ENCODE measurements around the gene NEB. TPM values are rescaled to one million over a fixed set of nuclear protein-coding genes. Genes with fewer than 3 reads are reported as not detected.

The NEB gene
- total and polyA plus RNA-seq, 10 donors, result 0.96 to 6.2 (median 2.4) TPM

DNA sequence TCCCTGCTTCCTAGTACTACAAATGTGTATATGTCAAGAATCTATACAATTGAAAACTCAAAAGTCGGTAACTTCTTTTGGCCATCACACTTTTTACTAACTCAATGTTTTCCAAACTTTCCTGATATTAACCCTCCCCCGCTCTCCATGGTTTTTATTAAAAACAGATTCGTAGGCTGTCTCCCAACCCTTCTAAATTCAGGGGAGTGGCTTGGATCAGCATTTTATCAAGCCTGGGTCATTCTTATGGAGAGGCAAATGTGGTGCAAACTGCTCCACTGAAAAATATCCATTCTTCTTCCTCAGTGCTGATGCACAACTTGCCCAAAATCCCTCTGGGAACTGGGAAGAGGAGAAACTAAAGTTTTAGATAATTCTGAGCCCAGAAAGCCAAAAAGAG lies 190.4 kb downstream of the NEB start:
- no peak overlapping the region for H3K27ac ChIP-seq
- no peaks in the 10 kb centered on the region for H3K4me1 ChIP-seq
- no peaks in the 10 kb centered on the region for H3K9me3 ChIP-seq
- intact Hi-C loops (cut with DNase I; ENCODE audit: low total_unique reads), result no loop called here
- H3K4me3 ChIP-seq, result no peak overlapping the region
- DNase-seq, result no peak
- no peaks in the 10 kb centered on the region for H3K27me3 ChIP-seq (replicated peaks in 1 of 7)
- peaks cover 0 to 6% (median 0%) of the 10 kb centered on the region in 6 donors for H3K36me3 ChIP-seq
- no peak for TF ChIP-seq POLR2AphosphoS5 (IDR thresholded peaks at IDR 0.05)
- 90 to 94% (median 92%) methylated on average over 3 of the region's 3 CpGs for WGBS, 5 donors

DNA sequence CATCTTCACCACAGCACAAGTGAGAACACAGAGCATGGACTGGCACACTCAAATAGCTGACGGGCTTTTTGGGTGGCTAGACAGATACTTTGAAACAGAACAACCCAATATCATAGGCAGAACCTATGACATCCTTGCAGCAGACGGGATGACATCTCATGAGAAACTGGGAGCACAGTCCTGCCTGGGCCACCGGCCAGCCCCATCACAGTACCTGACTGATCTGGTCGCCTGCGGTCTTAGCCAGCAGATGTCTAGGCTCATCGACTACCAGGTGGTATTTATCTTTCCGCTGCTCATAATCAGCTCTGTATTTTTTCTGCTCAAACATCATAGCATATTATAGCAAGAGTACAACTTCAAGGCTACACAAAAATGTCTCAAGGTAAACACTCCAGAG lies 200.3 kb downstream of the NEB start:
- no peak for DNase-seq
- no peaks in the 10 kb centered on the region for H3K4me1 ChIP-seq
- no peaks in the 10 kb centered on the region for H3K9me3 ChIP-seq
- no peak overlapping the region for H3K27ac ChIP-seq
- 94 to 97% (median 95%) methylated on average over 7 of the region's 7 CpGs for WGBS, 5 donors
- H3K4me3 ChIP-seq, result no peak overlapping the region
- H3K36me3 ChIP-seq, result peaks cover 0 to 4% (median 0%) of the 10 kb centered on the region in 6 donors
- intact Hi-C loops (cut with DNase I; ENCODE audit: low total_unique reads), result no loop called here
- no peaks in the 10 kb centered on the region for H3K27me3 ChIP-seq (replicated peaks in 1 of 7)
- TF ChIP-seq POLR2A (IDR thresholded peaks at IDR 0.05) (no peak), POLR2AphosphoS5 (IDR thresholded peaks at IDR 0.05) (no peak)
- TF ChIP-seq, protein P1, sequence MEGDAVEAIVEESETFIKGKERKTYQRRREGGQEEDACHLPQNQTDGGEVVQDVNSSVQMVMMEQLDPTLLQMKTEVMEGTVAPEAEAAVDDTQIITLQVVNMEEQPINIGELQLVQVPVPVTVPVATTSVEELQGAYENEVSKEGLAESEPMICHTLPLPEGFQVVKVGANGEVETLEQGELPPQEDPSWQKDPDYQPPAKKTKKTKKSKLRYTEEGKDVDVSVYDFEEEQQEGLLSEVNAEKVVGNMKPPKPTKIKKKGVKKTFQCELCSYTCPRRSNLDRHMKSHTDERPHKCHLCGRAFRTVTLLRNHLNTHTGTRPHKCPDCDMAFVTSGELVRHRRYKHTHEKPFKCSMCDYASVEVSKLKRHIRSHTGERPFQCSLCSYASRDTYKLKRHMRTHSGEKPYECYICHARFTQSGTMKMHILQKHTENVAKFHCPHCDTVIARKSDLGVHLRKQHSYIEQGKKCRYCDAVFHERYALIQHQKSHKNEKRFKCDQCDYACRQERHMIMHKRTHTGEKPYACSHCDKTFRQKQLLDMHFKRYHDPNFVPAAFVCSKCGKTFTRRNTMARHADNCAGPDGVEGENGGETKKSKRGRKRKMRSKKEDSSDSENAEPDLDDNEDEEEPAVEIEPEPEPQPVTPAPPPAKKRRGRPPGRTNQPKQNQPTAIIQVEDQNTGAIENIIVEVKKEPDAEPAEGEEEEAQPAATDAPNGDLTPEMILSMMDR (IDR thresholded peaks at IDR 0.05 in 8 of 11, conservative IDR thresholded peaks at IDR 0.05 in 3 of 11), result no peak

GRCh38 chr2:151533127-151533526 lies 201.1 kb downstream of the NEB start:
- TF ChIP-seq, protein P1 (IDR thresholded peaks at IDR 0.05 in 8 of 11, conservative IDR thresholded peaks at IDR 0.05 in 3 of 11), result no peak
- TF ChIP-seq POLR2AphosphoS5 (IDR thresholded peaks at IDR 0.05) (no peak), POLR2A (IDR thresholded peaks at IDR 0.05) (no peak)
- intact Hi-C loops (cut with DNase I; ENCODE audit: low total_unique reads), result no loop called here
- no peaks in the 10 kb centered on the region for H3K27me3 ChIP-seq (replicated peaks in 1 of 7)

DNA sequence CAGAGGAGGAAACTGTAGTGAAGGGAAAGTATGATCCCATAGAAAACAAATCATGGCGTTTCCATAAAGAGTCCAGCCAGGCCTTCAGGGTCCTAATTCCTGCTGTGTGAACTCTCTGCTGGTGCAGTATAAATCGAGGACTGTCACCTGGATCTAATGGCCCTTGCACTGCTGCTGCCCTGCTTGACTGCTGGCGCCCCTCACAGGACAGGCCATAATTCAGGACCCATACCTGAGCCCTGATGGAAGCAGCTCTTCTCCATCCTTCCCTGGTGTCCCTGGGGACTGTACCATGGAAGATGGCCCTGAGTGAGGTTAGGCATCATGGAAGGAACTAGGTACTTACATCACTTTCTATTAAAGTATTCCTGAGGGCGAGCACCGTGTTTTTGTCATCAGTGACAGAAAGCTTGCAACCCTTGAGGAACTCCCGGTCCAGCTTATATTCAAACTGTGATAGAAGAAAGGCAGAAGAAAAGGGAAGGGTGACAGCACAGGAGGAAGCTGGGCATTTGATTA lies 207.6 kb downstream of the NEB start:
- no peak for TF ChIP-seq POLR2AphosphoS5 (IDR thresholded peaks at IDR 0.05)
- no peak for TF ChIP-seq POLR2A (IDR thresholded peaks at IDR 0.05)
- TF ChIP-seq, protein P1 (IDR thresholded peaks at IDR 0.05 in 8 of 11, conservative IDR thresholded peaks at IDR 0.05 in 3 of 11), result no peak
- Histone ChIP-seq H3K27me3 (replicated peaks in 1 of 7) (no peaks in the 10 kb centered on the region), H3K4me3 (no peak overlapping the region), H3K36me3 (no peaks in the 10 kb centered on the region), H3K27ac (no peak overlapping the region), H3K9me3 (no peaks in the 10 kb centered on the region), H3K4me1 (peaks cover 0 to 9% (median 0%) of the 10 kb centered on the region in 6 donors)
- DNase-seq, result no peak
- 91 to 94% (median 92%) methylated on average over 6 of the region's 6 CpGs for WGBS, 5 donors
- intact Hi-C loops (cut with DNase I; ENCODE audit: low total_unique reads), result no loop called here

More at GRCh38 chr2:151533127-151533526, 201.1 kb downstream of the NEB start:
- peaks cover 0 to 4% (median 0%) of the 10 kb centered on the region in 6 donors for H3K36me3 ChIP-seq
- no peak overlapping the region for H3K27ac ChIP-seq
- H3K4me1 ChIP-seq, result no peaks in the 10 kb centered on the region
- DNase-seq, result no peak
- H3K4me3 ChIP-seq, result no peak overlapping the region
- no peaks in the 10 kb centered on the region for H3K9me3 ChIP-seq
- 90 to 95% (median 91%) methylated on average over 3 of the region's 3 CpGs for whole genome bisulfite sequencing, 5 donors

Data from spleen (tissue), 11 donors.